Liver (tissue), 3 donors: ENCODE data around the gene PRND.

ENCODE experiments used
- CTCF ChIP-seq: fragments of 150-350 bp; IDR thresholded peaks from 2 replicates; pipeline ENCODE4 v1.5.1; 2017; ENCODE audit warnings: improper control_type of control experiment, low read depth, low read length; ENCODE audit not compliant: missing input control
- GABPA ChIP-seq, 2 donors: IDR thresholded peaks in 1 of 2; conservative IDR thresholded peaks in 1 of 2; 2 replicates each; pipeline ENCODE4 v1.6.1; 2016; ENCODE audit warnings: antibody characterized with exemption in 2 of 2, mild to moderate bottlenecking in 1 of 2, moderate library complexity in 1 of 2
- RAD21 ChIP-seq, 2 donors: IDR thresholded peaks; 2 replicates each; pipeline ENCODE4 v1.6.1; 2016; ENCODE audit warnings: antibody characterized with exemption in 2 of 2, mild to moderate bottlenecking in 2 of 2
- RXRA ChIP-seq, 2 donors: IDR thresholded peaks; 2 replicates each; pipeline ENCODE4 v1.6.1; 2017 to 2018; ENCODE audit warnings: antibody characterized with exemption in 2 of 2, mild to moderate bottlenecking in 1 of 2
- TAF1 ChIP-seq: conservative IDR thresholded peaks from 2 replicates; pipeline ENCODE4 v1.6.1; 2016; ENCODE audit warnings: antibody characterized with exemption, mild to moderate bottlenecking
- ZBTB33 ChIP-seq: IDR thresholded peaks from 2 replicates; pipeline ENCODE4 v1.6.1; 2016; ENCODE audit warnings: antibody characterized with exemption
- TF ChIP-seq, protein P1 (sequence below): IDR thresholded peaks from 2 replicates; pipeline ENCODE4 v1.6.1; 2016; ENCODE audit warnings: antibody characterized with exemption, mild to moderate bottlenecking
- donor health status: healthy.
- donor health status: healthy.

DNA sequence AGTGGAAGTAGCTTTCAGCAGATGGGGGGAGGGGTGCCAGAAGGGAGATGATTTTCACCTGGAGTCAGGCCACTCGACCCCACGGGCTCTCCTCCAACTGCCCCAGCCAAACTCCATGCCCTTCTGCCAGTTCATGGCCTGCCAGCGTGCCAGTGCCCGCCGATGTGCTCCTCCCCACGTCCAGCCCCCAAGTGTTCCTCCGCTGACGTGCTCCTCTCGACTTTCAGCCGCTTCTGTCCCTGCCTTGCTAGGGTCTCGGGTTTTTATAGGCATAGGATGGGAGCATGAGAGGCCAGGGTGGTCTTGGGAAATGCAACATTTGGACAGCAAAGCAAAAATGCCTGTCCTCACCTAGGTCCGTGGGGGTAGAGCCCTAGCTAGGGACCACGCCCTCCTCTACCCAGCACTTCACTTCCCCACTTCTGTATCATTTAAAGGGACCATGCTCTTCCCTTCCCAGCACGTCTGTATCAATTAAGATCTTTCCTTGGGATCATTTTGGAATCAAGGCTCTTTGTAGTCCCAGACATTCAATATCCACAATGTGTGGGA is 54.4 kb downstream of the PRND start:
- TF ChIP-seq CTCF (no peak), RXRA (IDR thresholded peaks at IDR 0.05) (no peak), GABPA (IDR thresholded peaks at IDR 0.05 in 1 of 2, conservative IDR thresholded peaks at IDR 0.05 in 1 of 2) (no peak), RAD21 (IDR thresholded peaks at IDR 0.05) (no peak), ZBTB33 (no peak), TAF1 (no peak)
- TF ChIP-seq, protein P1, sequence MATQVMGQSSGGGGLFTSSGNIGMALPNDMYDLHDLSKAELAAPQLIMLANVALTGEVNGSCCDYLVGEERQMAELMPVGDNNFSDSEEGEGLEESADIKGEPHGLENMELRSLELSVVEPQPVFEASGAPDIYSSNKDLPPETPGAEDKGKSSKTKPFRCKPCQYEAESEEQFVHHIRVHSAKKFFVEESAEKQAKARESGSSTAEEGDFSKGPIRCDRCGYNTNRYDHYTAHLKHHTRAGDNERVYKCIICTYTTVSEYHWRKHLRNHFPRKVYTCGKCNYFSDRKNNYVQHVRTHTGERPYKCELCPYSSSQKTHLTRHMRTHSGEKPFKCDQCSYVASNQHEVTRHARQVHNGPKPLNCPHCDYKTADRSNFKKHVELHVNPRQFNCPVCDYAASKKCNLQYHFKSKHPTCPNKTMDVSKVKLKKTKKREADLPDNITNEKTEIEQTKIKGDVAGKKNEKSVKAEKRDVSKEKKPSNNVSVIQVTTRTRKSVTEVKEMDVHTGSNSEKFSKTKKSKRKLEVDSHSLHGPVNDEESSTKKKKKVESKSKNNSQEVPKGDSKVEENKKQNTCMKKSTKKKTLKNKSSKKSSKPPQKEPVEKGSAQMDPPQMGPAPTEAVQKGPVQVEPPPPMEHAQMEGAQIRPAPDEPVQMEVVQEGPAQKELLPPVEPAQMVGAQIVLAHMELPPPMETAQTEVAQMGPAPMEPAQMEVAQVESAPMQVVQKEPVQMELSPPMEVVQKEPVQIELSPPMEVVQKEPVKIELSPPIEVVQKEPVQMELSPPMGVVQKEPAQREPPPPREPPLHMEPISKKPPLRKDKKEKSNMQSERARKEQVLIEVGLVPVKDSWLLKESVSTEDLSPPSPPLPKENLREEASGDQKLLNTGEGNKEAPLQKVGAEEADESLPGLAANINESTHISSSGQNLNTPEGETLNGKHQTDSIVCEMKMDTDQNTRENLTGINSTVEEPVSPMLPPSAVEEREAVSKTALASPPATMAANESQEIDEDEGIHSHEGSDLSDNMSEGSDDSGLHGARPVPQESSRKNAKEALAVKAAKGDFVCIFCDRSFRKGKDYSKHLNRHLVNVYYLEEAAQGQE: no peak
